IPS-NIHi11 (cell line): ENCODE measurements around the gene INPP5J.

Experiments used
- DNase-seq: peaks from one replicate; pipeline ENCODE4 v3.0.0; 2012; ENCODE audit warnings: mixed read lengths, low spot score

INPP5J gene

DNA sequence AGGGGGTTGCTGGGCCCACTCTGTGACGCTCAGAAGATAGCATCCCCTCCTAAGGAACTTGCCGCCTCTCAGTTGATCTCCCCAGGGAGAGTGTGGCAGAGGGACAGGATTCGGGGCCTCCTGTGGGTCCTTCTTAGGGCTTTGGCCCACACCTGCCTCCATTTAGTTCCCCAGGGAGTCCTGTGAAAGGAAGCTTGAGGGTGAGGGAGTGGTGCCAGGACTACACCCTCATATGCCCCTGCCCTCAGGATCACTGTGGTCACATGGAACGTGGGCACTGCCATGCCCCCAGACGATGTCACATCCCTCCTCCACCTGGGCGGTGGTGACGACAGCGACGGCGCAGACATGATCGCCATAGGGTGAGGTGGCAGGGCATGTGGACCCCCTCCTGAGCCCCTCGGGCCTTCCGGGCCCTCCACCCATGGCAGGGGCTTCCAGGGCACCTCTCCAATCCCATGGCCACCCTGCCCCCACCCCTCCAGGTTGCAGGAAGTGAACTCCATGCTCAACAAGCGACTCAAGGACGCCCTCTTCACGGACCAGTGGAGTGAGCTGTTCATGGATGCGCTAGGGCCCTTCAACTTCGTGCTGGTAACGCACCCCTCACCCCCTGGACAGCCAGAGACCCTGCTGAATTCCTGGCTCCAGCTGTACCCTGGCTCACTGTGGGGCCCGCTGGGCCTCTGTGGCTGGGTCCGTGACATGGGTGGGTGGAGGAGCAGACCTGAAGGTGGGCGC is 3.5 kb downstream of the INPP5J start:
- no peak for DNase-seq

GRCh38 chr22:31126869-31127175 is 4.1 kb downstream of the INPP5J start:
- DNase-seq, result no peak

DNA sequence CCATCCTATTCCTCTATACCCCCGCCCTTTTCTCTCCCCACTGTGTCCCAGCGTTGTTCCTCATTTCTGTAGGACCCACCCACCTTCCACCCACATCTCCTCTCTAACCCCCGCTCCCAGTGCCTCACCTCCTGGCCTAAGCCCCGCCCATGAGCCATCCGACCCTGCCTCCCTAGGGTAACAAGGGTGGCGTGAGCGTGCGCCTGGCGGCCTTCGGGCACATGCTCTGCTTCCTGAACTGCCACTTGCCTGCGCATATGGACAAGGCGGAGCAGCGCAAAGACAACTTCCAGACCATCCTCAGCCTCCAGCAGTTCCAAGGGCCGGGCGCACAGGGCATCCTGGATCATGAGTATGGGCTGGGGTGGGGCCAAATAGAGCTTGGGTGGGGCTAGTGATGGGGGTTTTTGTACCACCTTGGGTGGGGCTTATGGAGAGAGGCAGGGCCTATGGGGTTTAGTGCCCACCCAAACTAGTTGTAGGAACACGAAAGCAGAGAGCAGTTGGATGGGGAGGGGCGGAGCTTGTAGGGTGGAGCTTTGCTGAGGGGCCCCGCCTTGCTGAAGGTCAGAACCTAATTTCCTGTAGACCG is 4.5 kb downstream of the INPP5J start:
- peak; percentile 50 for DNase-seq

DNA sequence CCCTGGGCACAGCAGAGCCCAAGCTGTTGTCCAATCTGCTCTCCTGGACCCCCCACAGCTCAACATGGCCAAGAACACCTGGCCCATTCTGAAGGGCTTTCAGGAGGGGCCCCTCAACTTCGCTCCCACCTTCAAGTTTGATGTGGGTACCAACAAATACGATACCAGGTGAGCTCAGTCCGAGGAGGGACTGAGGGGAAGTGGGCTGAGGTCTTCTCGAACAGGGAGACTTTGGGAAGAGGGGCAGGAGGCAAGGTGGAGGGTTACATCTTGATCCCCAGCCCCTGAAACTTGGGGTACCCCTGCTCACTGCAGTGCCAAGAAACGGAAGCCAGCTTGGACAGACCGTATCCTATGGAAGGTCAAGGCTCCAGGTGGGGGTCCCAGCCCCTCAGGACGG is 5.4 kb downstream of the INPP5J start:
- no peak for DNase-seq

GRCh38 chr22:31130873-31131272 is 8.1 kb downstream of the INPP5J start:
- no peak for DNase-seq

DNA sequence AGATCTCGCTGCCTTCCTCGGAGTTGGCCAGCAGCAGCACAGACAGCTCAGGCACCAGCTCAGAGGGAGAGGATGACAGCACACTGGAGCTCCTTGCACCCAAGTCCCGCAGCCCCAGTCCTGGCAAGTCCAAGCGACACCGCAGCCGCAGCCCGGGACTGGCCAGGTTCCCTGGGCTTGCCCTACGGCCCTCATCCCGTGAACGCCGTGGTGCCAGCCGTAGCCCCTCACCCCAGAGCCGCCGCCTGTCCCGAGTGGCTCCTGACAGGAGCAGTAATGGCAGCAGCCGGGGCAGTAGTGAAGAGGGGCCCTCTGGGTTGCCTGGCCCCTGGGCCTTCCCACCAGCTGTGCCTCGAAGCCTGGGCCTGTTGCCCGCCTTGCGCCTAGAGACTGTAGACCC is 11.1 kb downstream of the INPP5J start:
- no peak for DNase-seq

GRCh38 chr22:31134688-31135087 is 11.9 kb downstream of the INPP5J start:
- DNase-seq, result no peak

- no peak for DNase-seq
Measured at GRCh38 chr22:31135706-31136105, 12.9 kb downstream of the INPP5J start.

GRCh38 chr22:31136155-31136554 is 13.4 kb downstream of the INPP5J start:
- DNase-seq, result no peak

- DNase-seq, result no peak
Measured at GRCh38 chr22:31136711-31137110, 13.9 kb downstream of the INPP5J start.

DNA sequence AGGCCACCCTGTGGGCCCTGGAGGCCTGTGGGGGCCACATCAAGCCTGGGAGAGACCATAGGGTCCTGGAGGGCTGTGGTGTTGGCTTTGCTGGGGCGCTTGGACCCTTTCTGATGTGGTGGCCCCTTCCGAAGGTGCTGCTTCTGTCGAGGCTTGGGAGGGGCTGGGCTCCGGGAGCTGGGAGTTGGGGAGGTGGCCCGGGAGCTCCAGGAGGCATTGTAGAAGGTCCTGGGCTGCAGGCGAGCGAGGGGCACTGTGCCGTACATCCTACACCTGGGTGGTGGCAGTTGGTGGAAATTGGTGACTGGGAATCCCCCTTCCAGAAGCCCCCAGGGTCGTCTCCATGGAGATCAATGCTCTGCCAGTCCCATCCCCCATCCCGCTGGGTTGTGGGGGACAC is 15.0 kb downstream of the INPP5J start:
- DNase-seq, result no peak

GRCh38 chr22:31138126-31138525 is 15.4 kb downstream of the INPP5J start:
- no peak for DNase-seq

DNA sequence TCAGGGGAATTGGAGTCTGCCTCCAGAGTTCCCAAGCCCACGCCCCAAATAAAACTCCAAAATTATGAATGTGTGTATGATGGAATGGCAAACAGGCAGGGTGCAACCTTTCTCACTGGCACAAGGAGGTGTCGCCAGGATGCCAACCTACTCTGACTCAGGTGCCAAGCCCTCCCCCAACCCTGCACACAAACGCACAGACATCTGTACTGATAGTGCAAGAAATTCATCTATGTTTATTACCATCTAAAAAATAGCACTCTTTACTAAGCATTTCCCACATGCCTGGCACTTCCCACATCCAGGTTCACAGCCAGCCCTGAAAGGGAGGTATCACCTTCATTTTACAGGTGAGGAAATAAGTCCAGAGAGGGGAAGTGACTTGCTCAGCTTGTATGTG is 16.3 kb downstream of the INPP5J start:
- DNase-seq, result no peak

- peak; percentile 100 for DNase-seq
Measured at GRCh38 chr22:31139866-31140716, 17.3 kb downstream of the INPP5J start, which contains the start of gene PLA2G3. TSS of gene PLA2G3 (minus strand) at chr22:31140508. CDS start at chr22:31140354, 154 bp downstream.

- DNase-seq, result no peak
Measured at GRCh38 chr22:31140746-31141145, 18.0 kb downstream of the INPP5J start.

DNA sequence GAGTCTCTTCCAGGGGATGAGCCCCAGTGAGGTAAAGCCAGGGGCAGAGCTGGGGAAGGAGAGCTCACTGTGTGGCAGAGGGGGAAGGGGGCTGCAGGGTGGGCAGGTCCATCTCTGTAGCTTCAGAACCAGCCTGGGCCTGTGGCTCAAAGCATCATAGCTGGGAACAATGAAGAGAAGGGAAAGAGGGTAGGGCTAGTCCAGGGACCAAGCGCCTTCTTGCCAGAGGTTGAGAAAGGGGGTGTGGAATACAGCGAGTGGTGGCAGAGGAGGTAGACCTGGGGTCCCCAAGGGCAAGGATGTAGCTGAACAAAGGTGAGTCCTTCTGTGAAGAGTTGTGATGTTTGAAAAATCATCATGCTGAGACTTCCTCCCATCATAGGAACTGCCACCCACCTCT is 18.8 kb downstream of the INPP5J start:
- no peak for DNase-seq

- no peak for DNase-seq
Measured at GRCh38 chr22:31142285-31142684, 19.5 kb downstream of the INPP5J start.

DNA sequence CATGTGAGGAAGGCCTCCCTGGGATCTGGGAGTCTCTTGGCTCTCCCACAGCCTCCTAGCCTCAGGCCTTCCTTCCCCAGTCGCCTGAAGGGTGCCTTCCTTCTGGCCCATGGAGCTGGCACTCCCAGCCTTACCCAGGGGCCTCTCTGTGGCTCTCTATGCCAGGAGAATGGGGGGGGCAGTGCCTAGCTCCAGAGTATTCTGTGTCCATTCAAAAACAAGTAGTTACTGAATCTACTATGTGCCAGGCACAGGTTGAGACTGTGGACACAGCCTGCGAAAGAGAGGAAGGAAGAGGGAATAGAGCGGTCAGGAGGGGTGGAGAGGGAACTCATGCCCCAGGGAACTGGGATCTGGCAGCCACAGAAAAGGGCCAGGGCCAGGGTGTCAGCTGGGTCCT is 20.3 kb downstream of the INPP5J start:
- DNase-seq, result no peak

- no peak for DNase-seq
Measured at GRCh38 chr22:31143537-31143936, 20.8 kb downstream of the INPP5J start.

DNA sequence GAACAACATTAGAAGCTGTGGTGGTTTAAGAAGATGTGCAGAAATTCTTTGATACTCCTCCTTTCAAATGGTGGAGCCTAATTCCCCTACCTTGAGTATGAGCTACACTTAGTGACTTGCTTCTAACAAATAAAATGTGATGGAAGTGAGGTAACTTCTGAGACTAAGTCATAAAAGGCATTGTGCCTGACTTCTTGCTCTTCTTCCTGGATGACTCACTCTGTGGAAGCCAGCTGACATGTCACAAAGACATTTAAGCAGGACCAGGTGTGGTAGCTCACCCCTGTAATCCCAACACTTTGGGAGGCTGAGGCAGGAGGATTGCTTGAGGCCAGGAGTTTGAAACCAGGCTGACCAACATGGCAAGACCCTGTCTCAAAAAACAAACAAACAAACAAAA is 21.5 kb downstream of the INPP5J start:
- no peak for DNase-seq

DNA sequence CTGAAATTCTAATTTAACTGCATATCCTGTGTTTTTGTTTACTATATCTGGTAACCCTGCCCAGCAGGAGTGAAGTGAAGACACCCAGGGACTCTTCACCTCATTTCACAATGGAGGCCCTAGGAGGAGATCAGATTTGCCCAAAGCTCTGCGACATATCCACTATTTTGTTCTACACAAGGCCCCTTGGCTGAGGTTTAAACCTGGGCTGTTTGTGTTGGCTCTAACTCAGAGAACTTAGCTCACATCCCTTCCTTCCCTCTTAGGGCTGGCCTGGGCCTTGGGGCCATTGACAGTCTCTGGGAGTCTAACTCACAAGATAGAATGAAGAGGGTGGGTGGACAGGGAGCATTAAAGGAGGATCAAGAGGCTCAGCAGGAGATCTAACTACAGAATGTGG is 25.7 kb downstream of the INPP5J start:
- DNase-seq, result no peak

GRCh38 chr22:31148953-31149627 is 26.3 kb downstream of the INPP5J start:
- peak; percentile 90 for DNase-seq

- DNase-seq, result no peak
Measured at GRCh38 chr22:31150615-31151014, 27.8 kb downstream of the INPP5J start.
